Stimulated activated effector memory CD8-positive, alpha-beta T cell treated with anti-CD3 and anti-CD28 coated beads, Interleukin-12 subunit alpha, Interleukin-12 subunit beta, amount 100 ng/mL, for 72 hours (primary cell): ENCODE results near the gene TBC1D3I.
A peak's percentile ranks its signal among the peaks of the same experiment; 100 is the strongest.
"Not testable (repeated sequence)": the region's sequence is repeated elsewhere in the genome, so short reads cannot be mapped to it uniquely, and the experiment has no call there.

Experiments used
- ATAC-seq: fragments of 150-1000 bp; cut with Tn5 transposase; 2 replicates; pipeline ENCODE4 v1.10.0; 2021
- DNase-seq, 2 donors: peaks; one replicate each; pipeline ENCODE4 v3.0.0; 2021 to 2022; ENCODE audit warnings: low spot score in 2 of 2
- H3K27ac Mint-ChIP-seq: one replicate; pipeline ENCODE4 v1.8.0; 2022; ENCODE audit warnings: mild to moderate bottlenecking, mixed read lengths
- H3K36me3 Mint-ChIP-seq: one replicate; pipeline ENCODE4 v1.8.0; 2022; ENCODE audit warnings: mild to moderate bottlenecking, mixed read lengths
- H3K4me1 Mint-ChIP-seq: one replicate; pipeline ENCODE4 v1.8.0; 2022; ENCODE audit warnings: mixed read lengths
- H3K4me3 Mint-ChIP-seq: one replicate; pipeline ENCODE4 v1.8.0; 2022; ENCODE audit warnings: mild to moderate bottlenecking, mixed read lengths
- H3K9me3 Mint-ChIP-seq: one replicate; pipeline ENCODE4 v1.8.0; 2022; ENCODE audit warnings: mixed read lengths

The TBC1D3I gene

DNA sequence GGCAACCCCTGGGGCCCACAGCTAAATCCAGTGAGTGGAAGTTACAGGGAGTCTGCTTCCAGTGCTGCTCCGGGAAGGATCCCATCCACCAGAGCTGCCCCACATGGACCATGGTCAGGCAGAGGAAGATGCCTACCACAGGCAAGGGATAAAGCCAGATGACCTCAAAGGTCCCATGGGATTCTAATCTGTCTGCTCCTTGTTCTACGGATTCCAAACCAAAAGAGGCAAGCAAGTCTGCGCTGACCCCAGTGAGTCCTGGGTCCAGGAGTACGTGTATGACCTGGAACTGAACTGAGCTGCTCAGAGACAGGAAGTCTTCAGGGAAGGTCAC is 52.1 kb downstream of the TBC1D3I start:
- peaks cover 28% of the 10 kb centered on the region for H3K36me3 Mint-ChIP-seq
- peaks cover 70% of the 10 kb centered on the region for H3K4me1 Mint-ChIP-seq
- peaks cover 2% of the 10 kb centered on the region for H3K9me3 Mint-ChIP-seq
- H3K27ac Mint-ChIP-seq = peak overlapping the region; percentile 98
- H3K4me3 Mint-ChIP-seq = peak overlapping the region; percentile 85
- no peak for ATAC-seq
- DNase-seq = no peak

- H3K4me3 Mint-ChIP-seq = peak overlapping the region; percentile 85
- ATAC-seq (peak; percentile 62), DNase-seq (peak in 1 of 2 donors; percentile 60)
- H3K36me3 Mint-ChIP-seq = peaks cover 28% of the 10 kb centered on the region
- H3K4me1 Mint-ChIP-seq = peaks cover 76% of the 10 kb centered on the region
- H3K9me3 Mint-ChIP-seq = not testable (repeated sequence)
- peak overlapping the region; percentile 98 for H3K27ac Mint-ChIP-seq
Observed at GRCh38 chr17:36211484-36212271, 52.7 kb downstream of the TBC1D3I start.

DNA sequence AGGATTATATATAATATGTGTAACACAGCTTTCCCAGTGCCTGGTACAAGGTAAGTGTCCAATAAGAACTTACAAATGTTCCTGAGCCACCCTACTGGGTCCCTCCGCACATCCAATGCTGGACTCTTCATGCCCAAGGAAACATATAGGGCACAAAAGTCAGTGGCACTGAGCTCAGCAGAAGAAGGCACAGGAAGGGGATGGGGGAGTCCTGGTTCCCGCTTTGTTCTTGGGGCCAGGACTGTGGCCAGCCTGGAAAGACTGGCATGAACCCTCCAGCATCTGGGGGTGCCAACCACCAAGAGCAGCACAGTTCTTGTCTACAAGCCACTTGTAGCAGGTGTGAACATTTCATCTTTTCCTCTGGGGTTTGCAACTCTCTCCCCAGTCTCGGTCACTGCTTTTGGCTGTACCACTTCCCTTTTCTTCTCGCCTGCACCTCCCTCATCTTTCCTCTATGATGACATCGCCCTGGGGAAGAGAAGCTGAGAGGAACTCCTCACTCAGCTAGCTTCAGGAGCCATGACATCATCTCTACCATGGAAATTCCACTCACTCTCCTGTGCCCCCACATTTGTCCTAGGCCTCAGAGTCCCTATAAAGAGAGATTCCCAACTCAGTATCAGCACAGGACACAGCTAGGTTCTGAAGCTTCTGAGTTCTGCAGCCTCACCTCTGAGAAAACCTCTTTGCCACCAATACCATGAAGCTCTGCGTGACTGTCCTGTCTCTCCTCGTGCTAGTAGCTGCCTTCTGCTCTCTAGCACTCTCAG is 53.7 kb downstream of the TBC1D3I start, which contains the start of gene CCL4L2:
Gene CCL4L2 (plus strand): TSS at position 625 of the 773 bp plus-strand sequence.
- peak within 1 kb of the TSS; percentile 85 for H3K4me3 Mint-ChIP-seq
- not testable (repeated sequence) for H3K9me3 Mint-ChIP-seq
- peak in 1 of 2 donors; percentile 76 for DNase-seq
- H3K4me1 Mint-ChIP-seq = peaks cover 81% of the 10 kb centered on the region
- ATAC-seq = peak; percentile 72
- H3K36me3 Mint-ChIP-seq = peaks cover 28% of the 10 kb centered on the region
- H3K27ac Mint-ChIP-seq = peak within 1 kb of the TSS; percentile 98

DNA sequence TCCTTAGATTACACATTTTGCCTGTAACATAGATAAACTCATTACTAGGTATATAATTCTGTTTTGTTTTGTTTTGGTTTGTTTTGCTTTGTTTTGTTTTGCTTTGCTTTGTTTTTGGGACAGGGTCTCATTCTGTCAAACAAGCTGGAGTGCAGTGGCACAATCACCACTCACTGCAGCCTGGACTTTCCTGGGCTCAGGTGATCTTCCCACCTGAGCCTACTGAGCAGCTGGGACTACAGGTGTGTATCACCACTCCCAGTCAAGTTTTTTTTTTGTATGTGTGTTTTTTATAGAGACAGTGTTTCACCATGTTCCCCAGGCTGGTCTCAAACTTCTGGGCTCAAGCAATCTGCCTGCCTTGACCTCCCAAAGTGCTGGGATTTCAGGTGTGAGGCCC is 54.8 kb downstream of the TBC1D3I start:
- H3K27ac Mint-ChIP-seq = peak overlapping the region; percentile 69
- peaks cover 77% of the 10 kb centered on the region for H3K4me1 Mint-ChIP-seq
- no peak for ATAC-seq
- no peak for DNase-seq
- H3K9me3 Mint-ChIP-seq = no peaks in the 10 kb centered on the region
- H3K4me3 Mint-ChIP-seq = no peak overlapping the region
- peaks cover 28% of the 10 kb centered on the region for H3K36me3 Mint-ChIP-seq

DNA sequence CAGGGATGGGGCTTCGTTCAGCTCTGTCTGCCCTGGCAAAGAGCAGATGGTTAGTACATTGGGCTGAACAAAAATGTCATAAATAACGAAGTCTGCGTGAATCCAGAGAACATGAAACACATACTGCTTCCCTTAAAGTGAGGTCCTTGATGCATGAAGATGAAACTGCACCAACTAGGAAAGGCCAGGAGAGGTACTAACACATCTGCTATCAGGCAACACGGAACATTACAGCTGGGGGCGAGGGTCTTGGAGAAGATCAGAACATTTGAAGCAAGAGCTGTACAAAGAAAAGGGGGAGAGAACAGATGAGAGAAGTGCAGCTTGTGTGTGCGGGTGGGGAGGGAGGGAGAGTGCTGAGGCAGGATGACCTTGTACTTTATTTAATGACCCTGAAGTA is 57.0 kb downstream of the TBC1D3I start:
- H3K36me3 Mint-ChIP-seq = peaks cover 18% of the 10 kb centered on the region
- peaks cover 70% of the 10 kb centered on the region for H3K4me1 Mint-ChIP-seq
- ATAC-seq, H3K4me3 Mint-ChIP-seq, H3K9me3 Mint-ChIP-seq, DNase-seq: not testable (repeated sequence)
- H3K27ac Mint-ChIP-seq = peak overlapping the region; percentile 12

GRCh38 chr17:36206486-36206821 is 57.9 kb downstream of the TBC1D3I start:
- not testable (repeated sequence) for DNase-seq, H3K9me3 Mint-ChIP-seq, H3K36me3 Mint-ChIP-seq
- peak; percentile 71 for ATAC-seq
- Mint-ChIP-seq H3K4me1 (peaks cover 70% of the 10 kb centered on the region), H3K27ac (peak overlapping the region; percentile 12), H3K4me3 (peak overlapping the region; percentile 26)

DNA sequence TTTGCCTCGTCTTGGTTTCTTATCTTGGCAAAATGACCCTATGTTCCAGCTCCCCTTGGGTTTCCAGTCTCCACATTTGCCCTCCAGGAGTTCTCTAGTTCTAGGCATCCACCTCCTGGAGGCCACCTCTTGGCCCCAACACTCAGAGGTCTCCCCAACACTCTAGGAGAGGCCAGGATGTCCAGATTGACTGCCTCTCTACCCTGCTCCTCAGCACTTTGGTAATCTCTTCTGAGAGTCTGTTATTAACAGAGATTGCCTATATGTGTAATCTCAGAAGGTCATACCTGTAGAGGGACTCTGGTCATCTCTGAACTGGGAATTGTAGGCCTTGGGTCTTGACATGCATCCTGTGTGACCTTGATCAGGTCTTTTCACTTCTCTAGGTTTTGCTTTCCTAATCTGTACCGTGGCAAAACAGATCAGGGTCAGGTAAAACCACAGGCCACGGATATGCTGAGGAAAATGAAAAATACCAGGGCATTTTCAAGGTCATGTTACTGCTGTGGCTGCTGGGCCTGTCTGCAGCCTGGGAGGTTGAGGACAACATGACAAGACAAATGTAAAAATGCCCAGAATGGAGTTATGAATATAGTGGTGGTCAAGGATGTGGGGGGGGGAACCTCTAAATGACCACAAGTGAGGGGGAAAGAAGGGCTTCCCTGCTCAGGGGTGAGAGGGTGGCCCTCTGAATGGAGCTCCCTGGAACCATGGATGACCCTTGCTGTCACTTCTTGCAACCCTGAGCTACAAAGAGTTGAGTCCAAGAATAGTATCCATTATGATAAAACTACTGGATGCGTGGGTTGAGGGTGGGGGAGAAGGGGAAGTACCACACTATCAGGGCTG is 58.5 kb downstream of the TBC1D3I start:
- Mint-ChIP-seq H3K4me1 (peaks cover 70% of the 10 kb centered on the region), H3K27ac (peak overlapping the region; percentile 12), H3K9me3 (no peaks in the 10 kb centered on the region), H3K4me3 (peak overlapping the region; percentile 26), H3K36me3 (peaks cover 3% of the 10 kb centered on the region)
- no peak for ATAC-seq
- DNase-seq = peak in 1 of 2 donors; percentile 61

- Mint-ChIP-seq H3K9me3 (no peaks in the 10 kb centered on the region), H3K27ac (peak overlapping the region; percentile 12), H3K4me1 (peaks cover 70% of the 10 kb centered on the region), H3K4me3 (peak overlapping the region; percentile 26), H3K36me3 (no peaks in the 10 kb centered on the region)
- no peak for DNase-seq
- no peak for ATAC-seq
Observed at GRCh38 chr17:36204724-36205500, 59.5 kb downstream of the TBC1D3I start.
